PFSK-1 (cell line): Measurements from ENCODE around the gene CACNB1.

Experiments used
- REST ChIP-seq, 2 experiments: IDR thresholded peaks; 2 replicates each; pipeline versions ENCODE4 v1.6.1 to v1.8.0; 2011 to 2012; ENCODE audit warnings: low read depth in 2 of 2, low read length in 2 of 2, control low read depth in 1 of 2, inconsistent platforms in 1 of 2, mild to moderate bottlenecking in 1 of 2, moderate library complexity in 1 of 2; ENCODE audit not compliant: insufficient read depth in 1 of 2
- TAF1 ChIP-seq: IDR thresholded peaks from 2 replicates; pipeline ENCODE4 v1.6.1; 2012; ENCODE audit warnings: low read length, control low read depth, borderline replicate concordance; ENCODE audit not compliant: insufficient read depth

- TF ChIP-seq TAF1 (no peak), REST (IDR thresholded peaks at IDR 0.05; ENCODE audit: insufficient read depth in 1 of 2, low read depth in 2 of 2, low read length in 2 of 2) (no peak)
Observed at GRCh38 chr17:39218906-39219305, 21.4 kb upstream of the CACNB1 start.
